GM12878 (cell line): ENCODE measurements around the gene KCNQ1. TPM values are rescaled to one million over a fixed set of nuclear protein-coding genes. Genes with fewer than 3 reads are reported as not detected.

Source experiments
- ATAC-seq: fragments of 200-7000 bp; cut with Tn5 transposase; 3 replicates; pipeline ENCODE4 v1.9.1; 2020; ENCODE audit warnings: mild to moderate bottlenecking, moderate library complexity
- BruUV-seq: library from RNA; stranded (reverse); fragments of 400-500 nt; replicated peaks from 2 replicates; lab custom pipeline; 2021; lab: Mats Ljungman, UMichigan
- CTCF ChIA-PET: fragments of 300-600 bp; sonication (Branson Sonifier 250); formaldehyde crosslinking; extraction: SDS; loops from one replicate; lab custom pipeline; 2021; ENCODE audit warnings: inconsistent platforms; lab: Yijun Ruan, JAX
- POLR2A ChIA-PET: fragments of 350-600 bp; formaldehyde crosslinking; extraction: SDS; loops from one replicate; lab custom pipeline; 2021; ENCODE audit warnings: inconsistent platforms; lab: Charles Lee
- RAD21 ChIA-PET: fragments of 300-600 bp; sonication (Branson Sonifier 250); formaldehyde crosslinking; loops from one replicate; lab custom pipeline; 2023; ENCODE audit warnings: antibody characterized with exemption; ENCODE audit not compliant: unreplicated experiment; lab: Charles Lee
- SMC1A ChIA-PET: fragments of 300-600 bp; sonication (Branson Sonifier 250); formaldehyde crosslinking; loops from one replicate; lab custom pipeline; 2023; ENCODE audit not compliant: unreplicated experiment, uncharacterized antibody; lab: Charles Lee
- DNase-seq: peaks from one replicate; pipeline ENCODE4 v3.0.0-alpha.2; 2011; ENCODE audit warnings: low read depth, low spot score
- FAIRE-seq: peaks from 3 replicates; lab custom pipeline; 2011; peaks lifted over from hg19 to GRCh38; lab: Jason Lieb, UNC
- H2AFZ ChIP-seq: 2 replicates; pipeline ENCODE4 v1.6.0; 2011; ENCODE audit warnings: low read depth, low read length, control low read depth; ENCODE audit not compliant: control insufficient read depth
- H3K27ac ChIP-seq: 2 replicates; pipeline ENCODE4 v1.5.1; 2011; ENCODE audit warnings: control low read depth; ENCODE audit not compliant: control insufficient read depth, insufficient read depth
- H3K27me3 ChIP-seq, 2 experiments: replicated peaks in 1 of 2; 2 replicates each; pipeline versions ENCODE4 v1.6.0 to v1.6.1; 2011; ENCODE audit warnings: low read length in 1 of 2; ENCODE audit not compliant: control insufficient read depth in 2 of 2, insufficient read depth in 2 of 2
- H3K36me3 ChIP-seq, 2 experiments: 2 replicates each; pipeline ENCODE4 v1.5.1; 2011; ENCODE audit warnings: low read length in 1 of 2; ENCODE audit not compliant: control insufficient read depth in 2 of 2, insufficient read depth in 2 of 2
- H3K4me1 ChIP-seq: 2 replicates; pipeline ENCODE4 v1.6.1; 2011; ENCODE audit warnings: mild to moderate bottlenecking, low read length, moderate library complexity, mixed read lengths; ENCODE audit not compliant: control insufficient read depth, insufficient read depth
- H3K4me2 ChIP-seq: 2 replicates; pipeline ENCODE4 v1.6.0; 2011; ENCODE audit warnings: control low read depth; ENCODE audit not compliant: control insufficient read depth, insufficient read depth
- H3K4me3 ChIP-seq: fragments of 200-600 bp; sonication (generic); 2 replicates; pipeline ENCODE4 v1.5.1; 2016
- H3K79me2 ChIP-seq: 2 replicates; pipeline ENCODE4 v1.6.0; 2011; ENCODE audit warnings: low read length; ENCODE audit not compliant: control insufficient read depth, insufficient read depth
- H3K9ac ChIP-seq: 2 replicates; pipeline ENCODE4 v1.8.0; 2011; ENCODE audit warnings: low read length, control low read depth, mixed read lengths; ENCODE audit not compliant: control insufficient read depth, insufficient read depth
- H3K9me3 ChIP-seq: replicated peaks from 3 replicates; pipeline ENCODE4 v1.5.1; 2011; ENCODE audit warnings: mild to moderate bottlenecking, low read length; ENCODE audit not compliant: control insufficient read depth, insufficient read depth
- H4K20me1 ChIP-seq: 2 replicates; pipeline ENCODE4 v1.6.0; 2011; ENCODE audit not compliant: control insufficient read depth, insufficient read depth
- CEBPB ChIP-seq, 2 experiments: fragments of 150-350 bp in 1 of 2; IDR thresholded peaks; 2 replicates each; pipeline ENCODE4 v1.6.1; 2012 to 2014; ENCODE audit warnings: low read depth in 2 of 2, low read length in 2 of 2, borderline replicate concordance in 1 of 2, inconsistent platforms in 1 of 2
- ETV6 ChIP-seq, 2 experiments: fragments of 450-650 bp in 1 of 2; IDR thresholded peaks in 1 of 2; conservative IDR thresholded peaks in 1 of 2; 2 replicates each; pipeline ENCODE4 v1.6.1; 2014; ENCODE audit warnings: antibody characterized with exemption in 1 of 2, borderline replicate concordance in 1 of 2, low read depth in 1 of 2, mild to moderate bottlenecking in 1 of 2, moderate library complexity in 1 of 2
- GABPA ChIP-seq: IDR thresholded peaks from 2 replicates; pipeline ENCODE4 v1.6.1; 2014; ENCODE audit warnings: antibody characterized with exemption, low read depth, mild to moderate bottlenecking, inconsistent platforms
- NBN ChIP-seq: fragments of 450-650 bp; IDR thresholded peaks from 2 replicates; pipeline ENCODE4 v1.6.1; 2016
- NR2C2 ChIP-seq: IDR thresholded peaks from 2 replicates; pipeline ENCODE4 v1.6.1; 2011; ENCODE audit warnings: borderline replicate concordance, low read depth; ENCODE audit not compliant: control insufficient read depth, insufficient read length
- RCOR1 ChIP-seq: conservative IDR thresholded peaks from 2 replicates; pipeline ENCODE4 v1.6.1; 2012; ENCODE audit warnings: low read depth, low read length, improper control_type of control experiment
- WGBS: methylation state at CpG from one replicate; pipeline ENCODE4 v1.1.6; 2016; ENCODE audit warnings: low lambda C conversion rate; ENCODE audit not compliant: insufficient replicate concordance, insufficient coverage; ENCODE audit errors: missing lambda C conversion rate; 5-methylcytosine and 5-hydroxymethylcytosine counted together
- in situ Hi-C: fragments of 300-500 bp; cut with MboI; formaldehyde crosslinking; loops from 9 replicates; pipeline ENCODE4 v1.14.3; 2018; ENCODE audit warnings: mixed read lengths
- intact Hi-C: fragments of 100-400 bp; cut with micrococcal nuclease; formaldehyde crosslinking; loops from one replicate; pipeline ENCODE4 v1.14.2; 2022; ENCODE audit not compliant: unreplicated experiment
- polyA plus RNA-seq, 11 experiments: library from polyadenylated mRNA; depleted of rRNA in 4 of 11; unstranded in 6 of 11; stranded (reverse) in 5 of 11; fragments of >200 nt; fragmentation: Nextera tagmentation in 4 of 11; fragmentation: Illumina TruSeq in 1 of 11; extraction: Ambion mirVana in 4 of 11; extraction: Trizol in 1 of 11; gene quantifications; 1 replicate in 1 of 11; 2 replicates in 10 of 11; pipeline versions ENCODE4 v1.2.1 to v1.2.3, GENCODE V29; 2011 to 2016; ENCODE audit warnings: inconsistent platforms in 2 of 11, missing spikeins in 2 of 11, low read depth in 1 of 11
- total RNA-seq, 4 experiments: library from RNA; depleted of rRNA in 3 of 4; stranded (reverse); fragments of >200 nt in 3 of 4; fragmentation: Illumina TruSeq in 1 of 4; extraction: Trizol in 1 of 4; gene quantifications; 2 replicates each; pipeline versions ENCODE4 v1.2.1 to v1.2.3, GENCODE V29; 2013 to 2021
- TF ChIP-seq, protein P1 (sequence below): fragments of 450-650 bp; IDR thresholded peaks from 2 replicates; pipeline ENCODE4 v1.6.1; 2014; ENCODE audit warnings: mild to moderate bottlenecking
- TF ChIP-seq, protein P2 (sequence below): fragments of 450-650 bp; IDR thresholded peaks from 2 replicates; pipeline ENCODE4 v1.6.1; 2017; ENCODE audit warnings: mild to moderate bottlenecking, moderate library complexity

Gene KCNQ1
- total and polyA plus RNA-seq, 10 of the 15 experiments (the other 5 are each of a cell fraction or from before 2014, with no cell fraction given) = 0.03 to 0.15 (median 0.12) TPM; not detected in 7

DNA sequence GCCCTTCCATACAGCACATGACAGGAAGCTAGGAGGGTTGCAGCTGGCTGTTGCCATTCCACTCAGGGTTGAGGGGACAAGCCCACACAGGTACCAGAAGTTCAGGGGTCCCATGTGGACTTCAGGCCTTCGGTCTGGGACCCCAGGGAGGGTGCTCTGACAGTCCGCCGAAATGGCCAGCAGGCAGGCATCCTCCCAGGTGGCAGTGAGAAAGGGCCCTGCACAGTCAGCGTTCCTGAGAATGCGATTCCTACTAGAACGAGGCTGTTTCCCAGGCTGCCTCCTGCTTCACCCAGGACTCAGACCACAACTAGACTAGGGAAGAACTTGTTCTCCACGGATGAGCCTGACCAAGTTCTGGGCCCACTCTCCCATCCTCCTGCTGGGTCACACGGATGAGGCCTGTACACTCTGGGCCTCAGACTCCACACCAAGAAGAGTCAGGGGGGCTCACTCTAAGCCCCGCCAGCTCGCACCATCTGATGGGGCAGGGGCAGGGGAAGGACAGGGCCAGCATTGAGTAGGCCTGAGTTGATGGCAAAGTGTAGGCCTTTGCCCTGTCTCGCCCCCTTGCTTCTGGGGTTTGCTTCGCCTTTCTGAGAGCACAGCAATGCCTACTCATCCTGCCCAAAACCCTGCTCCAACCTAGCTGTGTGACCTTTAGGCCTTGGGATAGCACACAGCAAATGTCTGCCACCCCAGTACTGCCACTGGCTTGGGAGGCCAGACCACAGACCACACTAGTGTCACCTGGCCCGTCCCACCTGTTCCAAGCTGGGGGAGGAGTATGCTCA lies 241.0 kb downstream of the KCNQ1 start:
- ChIA-PET CTCF (no interaction called here), SMC1A (no interaction called here), POLR2A (no interaction called here), RAD21 (no interaction called here)
- H3K4me3 ChIP-seq = no peak overlapping the region
- intact Hi-C loops = no loop called here
- DNase-seq = no peak
- no peak overlapping the region for H3K9ac ChIP-seq
- FAIRE-seq = no peak
- no peak overlapping the region for H3K4me2 ChIP-seq
- H3K27ac ChIP-seq = no peak overlapping the region
- 63% methylated on average over 13 of the region's 13 CpGs for whole genome bisulfite sequencing
- no peaks in the 10 kb centered on the region for H3K9me3 ChIP-seq
- in situ Hi-C loops = no loop called here
- no peaks in the 10 kb centered on the region for H4K20me1 ChIP-seq
- H3K27me3 ChIP-seq = no peaks in the 10 kb centered on the region
- peaks cover 0 to 3% of the 10 kb centered on the region in 2 experiments; a peak in 1 of 4 replicates for H3K36me3 ChIP-seq
- no peak for ATAC-seq
- H3K79me2 ChIP-seq = no peaks in the 10 kb centered on the region; the same call in 1 of the 2 replicates
- H3K4me1 ChIP-seq = peaks cover 7% of the 10 kb centered on the region
- TF ChIP-seq ETV6 (conservative IDR thresholded peaks at IDR 0.05 in 1 of 2, IDR thresholded peaks at IDR 0.05 in 1 of 2; ENCODE audit: borderline replicate concordance in 1 of 2, low read depth in 1 of 2) (no peak), CEBPB (IDR thresholded peaks at IDR 0.05; ENCODE audit: borderline replicate concordance in 1 of 2, low read depth in 2 of 2, low read length in 2 of 2) (no peak)
- H2AFZ ChIP-seq = no peak overlapping the region
- BruUV-seq = no TSS peak

DNA sequence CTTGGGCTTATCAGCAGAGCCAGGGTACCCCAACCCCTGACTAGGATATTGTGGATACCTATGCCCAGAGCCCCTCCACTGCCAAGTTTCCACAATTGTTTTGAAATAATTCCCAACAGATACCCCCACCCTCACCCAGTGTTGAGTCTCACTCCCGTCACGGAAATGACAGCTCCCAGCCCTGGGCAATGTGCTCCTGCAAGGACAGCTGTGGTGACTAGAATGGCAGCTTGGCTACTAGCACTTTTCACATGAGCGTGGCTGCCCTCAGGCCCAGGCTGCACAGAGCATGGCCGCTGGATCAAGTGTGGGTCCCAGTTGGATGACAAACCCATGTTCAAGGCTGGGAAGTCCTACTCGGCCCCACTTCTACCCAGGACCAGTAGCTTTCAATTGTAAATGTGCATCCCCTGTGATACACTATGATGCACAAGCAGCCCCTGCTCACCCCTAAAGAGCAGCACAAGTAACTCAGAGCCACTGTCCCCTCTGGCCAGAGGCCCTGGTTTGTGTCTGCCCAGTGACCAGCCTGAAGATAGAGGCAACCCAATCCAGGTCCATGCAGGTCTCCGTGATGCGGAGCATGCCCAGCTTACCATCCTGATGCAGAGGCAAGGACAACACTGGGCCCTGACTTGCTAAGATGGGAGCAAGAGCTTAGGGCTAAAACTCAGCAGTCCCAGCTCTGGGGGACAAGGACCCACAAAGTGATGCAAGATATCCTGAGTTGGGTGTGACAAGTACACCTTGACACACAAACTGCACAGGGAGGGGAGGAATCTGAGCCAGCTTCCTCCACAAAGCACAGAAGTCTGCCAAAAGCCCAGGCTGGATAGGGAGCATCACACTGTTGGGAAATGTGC lies 241.8 kb downstream of the KCNQ1 start:
- FAIRE-seq (no peak), DNase-seq (no peak), ATAC-seq (no peak)
- no peaks in the 10 kb centered on the region for H3K27me3 ChIP-seq
- intact Hi-C loops (no loop called here), in situ Hi-C loops (no loop called here)
- no peaks in the 10 kb centered on the region for H4K20me1 ChIP-seq
- H3K4me3 ChIP-seq = no peak overlapping the region
- POLR2A ChIA-PET = no interaction called here
- H3K27ac ChIP-seq = no peak overlapping the region
- no TSS peak for BruUV-seq
- 80% methylated on average over 7 of the region's 7 CpGs for WGBS
- CTCF ChIA-PET = no interaction called here
- no peak overlapping the region for H2AFZ ChIP-seq
- peaks cover 0 to 5% of the 10 kb centered on the region in 2 experiments; a peak in 1 of 4 replicates for H3K36me3 ChIP-seq
- peaks cover 2% of the 10 kb centered on the region; the same call in 1 of the 2 replicates for H3K79me2 ChIP-seq
- H3K9ac ChIP-seq = no peak overlapping the region
- SMC1A ChIA-PET = interaction anchor here (0.9 kb wide), 1 partner anchor 11 kb away, joined by 3 read pairs; no protein-coding TSS in a partner anchor
- H3K4me1 ChIP-seq = peaks cover 2% of the 10 kb centered on the region
- H3K4me2 ChIP-seq = no peak overlapping the region
- no peaks in the 10 kb centered on the region for H3K9me3 ChIP-seq
- RAD21 ChIA-PET = no interaction called here
- TF ChIP-seq NR2C2 = no peak
- no peak for TF ChIP-seq NBN
- TF ChIP-seq, protein P1, sequence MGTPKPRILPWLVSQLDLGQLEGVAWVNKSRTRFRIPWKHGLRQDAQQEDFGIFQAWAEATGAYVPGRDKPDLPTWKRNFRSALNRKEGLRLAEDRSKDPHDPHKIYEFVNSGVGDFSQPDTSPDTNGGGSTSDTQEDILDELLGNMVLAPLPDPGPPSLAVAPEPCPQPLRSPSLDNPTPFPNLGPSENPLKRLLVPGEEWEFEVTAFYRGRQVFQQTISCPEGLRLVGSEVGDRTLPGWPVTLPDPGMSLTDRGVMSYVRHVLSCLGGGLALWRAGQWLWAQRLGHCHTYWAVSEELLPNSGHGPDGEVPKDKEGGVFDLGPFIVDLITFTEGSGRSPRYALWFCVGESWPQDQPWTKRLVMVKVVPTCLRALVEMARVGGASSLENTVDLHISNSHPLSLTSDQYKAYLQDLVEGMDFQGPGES = no peak
- TF ChIP-seq GABPA = no peak
- TF ChIP-seq RCOR1 = no peak
- TF ChIP-seq, protein P2, sequence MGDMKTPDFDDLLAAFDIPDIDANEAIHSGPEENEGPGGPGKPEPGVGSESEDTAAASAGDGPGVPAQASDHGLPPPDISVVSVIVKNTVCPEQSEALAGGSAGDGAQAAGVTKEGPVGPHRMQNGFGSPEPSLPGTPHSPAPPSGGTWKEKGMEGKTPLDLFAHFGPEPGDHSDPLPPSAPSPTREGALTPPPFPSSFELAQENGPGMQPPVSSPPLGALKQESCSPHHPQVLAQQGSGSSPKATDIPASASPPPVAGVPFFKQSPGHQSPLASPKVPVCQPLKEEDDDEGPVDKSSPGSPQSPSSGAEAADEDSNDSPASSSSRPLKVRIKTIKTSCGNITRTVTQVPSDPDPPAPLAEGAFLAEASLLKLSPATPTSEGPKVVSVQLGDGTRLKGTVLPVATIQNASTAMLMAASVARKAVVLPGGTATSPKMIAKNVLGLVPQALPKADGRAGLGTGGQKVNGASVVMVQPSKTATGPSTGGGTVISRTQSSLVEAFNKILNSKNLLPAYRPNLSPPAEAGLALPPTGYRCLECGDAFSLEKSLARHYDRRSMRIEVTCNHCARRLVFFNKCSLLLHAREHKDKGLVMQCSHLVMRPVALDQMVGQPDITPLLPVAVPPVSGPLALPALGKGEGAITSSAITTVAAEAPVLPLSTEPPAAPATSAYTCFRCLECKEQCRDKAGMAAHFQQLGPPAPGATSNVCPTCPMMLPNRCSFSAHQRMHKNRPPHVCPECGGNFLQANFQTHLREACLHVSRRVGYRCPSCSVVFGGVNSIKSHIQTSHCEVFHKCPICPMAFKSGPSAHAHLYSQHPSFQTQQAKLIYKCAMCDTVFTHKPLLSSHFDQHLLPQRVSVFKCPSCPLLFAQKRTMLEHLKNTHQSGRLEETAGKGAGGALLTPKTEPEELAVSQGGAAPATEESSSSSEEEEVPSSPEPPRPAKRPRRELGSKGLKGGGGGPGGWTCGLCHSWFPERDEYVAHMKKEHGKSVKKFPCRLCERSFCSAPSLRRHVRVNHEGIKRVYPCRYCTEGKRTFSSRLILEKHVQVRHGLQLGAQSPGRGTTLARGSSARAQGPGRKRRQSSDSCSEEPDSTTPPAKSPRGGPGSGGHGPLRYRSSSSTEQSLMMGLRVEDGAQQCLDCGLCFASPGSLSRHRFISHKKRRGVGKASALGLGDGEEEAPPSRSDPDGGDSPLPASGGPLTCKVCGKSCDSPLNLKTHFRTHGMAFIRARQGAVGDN = no peak
